Mesendoderm (in vitro differentiated cells): ENCODE measurements around the gene LARP1.
"Not testable (repeated sequence)": the region's sequence is repeated elsewhere in the genome, so short reads cannot be mapped to it uniquely, and the experiment has no call there.

ENCODE experiments used
- DNase-seq: peaks from one replicate; pipeline ENCODE4 v3.0.0; 2013
- H2AK5ac ChIP-seq: 2 replicates; pipeline ENCODE4 v1.6.1; 2013; ENCODE audit warnings: low read length, inconsistent platforms
- H2BK120ac ChIP-seq: 2 replicates; pipeline ENCODE4 v1.6.1; 2013; ENCODE audit warnings: low read depth, mild to moderate bottlenecking, low read length, moderate library complexity, mixed read lengths
- H2BK15ac ChIP-seq: replicated peaks from 2 replicates; pipeline ENCODE4 v1.6.1; 2013; ENCODE audit warnings: low read depth, mild to moderate bottlenecking, moderate library complexity
- H2BK5ac ChIP-seq: 2 replicates; pipeline ENCODE4 v1.6.1; 2013; ENCODE audit warnings: low read length, inconsistent platforms
- H3K18ac ChIP-seq: 2 replicates; pipeline ENCODE4 v1.6.1; 2013; ENCODE audit warnings: mild to moderate bottlenecking, low read length, mixed read lengths
- H3K23ac ChIP-seq: one replicate; pipeline ENCODE4 v1.6.1; 2013; ENCODE audit warnings: low read length
- H3K27ac ChIP-seq: 2 replicates; pipeline ENCODE4 v1.5.1; 2013; ENCODE audit warnings: low read depth, mild to moderate bottlenecking, inconsistent platforms, low read length, moderate library complexity
- H3K27me3 ChIP-seq: 2 replicates; pipeline ENCODE4 v1.6.1; 2013; ENCODE audit warnings: low read length, control low read depth, mild to moderate bottlenecking, inconsistent platforms; ENCODE audit not compliant: insufficient read depth, poor library complexity
- H3K36me3 ChIP-seq: 2 replicates; pipeline ENCODE4 v1.6.1; 2013; ENCODE audit warnings: low read length, inconsistent platforms; ENCODE audit not compliant: control insufficient read depth, insufficient read depth
- H3K4ac ChIP-seq: one replicate; pipeline ENCODE4 v1.6.1; 2013; ENCODE audit warnings: low read depth, mild to moderate bottlenecking, low read length, moderate library complexity
- H3K4me1 ChIP-seq: 2 replicates; pipeline ENCODE4 v1.6.1; 2013; ENCODE audit warnings: low read depth, low read length, inconsistent platforms; ENCODE audit not compliant: control insufficient read depth
- H3K4me2 ChIP-seq: 2 replicates; pipeline ENCODE4 v1.6.1; 2013; ENCODE audit warnings: low read length
- H3K4me3 ChIP-seq: 2 replicates; pipeline ENCODE4 v1.5.1; 2013; ENCODE audit warnings: mild to moderate bottlenecking, low read length
- H3K56ac ChIP-seq: one replicate; pipeline ENCODE4 v1.6.1; 2013; ENCODE audit warnings: low read length
- H3K79me1 ChIP-seq: 2 replicates; pipeline ENCODE4 v1.6.1; 2013; ENCODE audit warnings: low read length, inconsistent platforms
- H3K79me2 ChIP-seq: 2 replicates; pipeline ENCODE4 v1.6.1; 2013; ENCODE audit warnings: mild to moderate bottlenecking, low read length; ENCODE audit not compliant: control insufficient read depth, insufficient read depth
- H3K9ac ChIP-seq: 2 replicates; pipeline ENCODE4 v1.6.1; 2013; ENCODE audit warnings: low read length, inconsistent platforms
- H4K5ac ChIP-seq: one replicate; pipeline ENCODE4 v1.6.1; 2013; ENCODE audit warnings: low read length
- H4K8ac ChIP-seq: one replicate; pipeline ENCODE4 v1.6.1; 2013; ENCODE audit warnings: low read depth, mild to moderate bottlenecking, control low read depth, low read length, moderate library complexity
- WGBS: extraction: QIAGEN DNeasy Blood & Tissue Kit; methylation state at CpG from one replicate; pipeline ENCODE4 v1.1.7; 2013; ENCODE audit warnings: low lambda C conversion rate, missing lambda C conversion rate; ENCODE audit not compliant: insufficient coverage; ENCODE audit errors: extremely low coverage; 5-methylcytosine and 5-hydroxymethylcytosine counted together

Gene LARP1

GRCh38 chr5:154729613-154730012 lies 25.6 kb upstream of the LARP1 start:
- whole genome bisulfite sequencing: no CpG with 5 or more reads among the region's 3 CpGs
- Histone ChIP-seq H3K27me3 (no peaks in the 10 kb centered on the region), H4K8ac (no peak overlapping the region), H3K27ac (no peak overlapping the region), H3K4me3 (no peak overlapping the region), H3K23ac (no peak overlapping the region), H3K4ac (no peak overlapping the region), H3K56ac (no peak overlapping the region), H3K79me2 (no peaks in the 10 kb centered on the region), H2BK5ac (no peak overlapping the region), H3K4me2 (no peak overlapping the region), H3K36me3 (no peaks in the 10 kb centered on the region), H3K79me1 (no peaks in the 10 kb centered on the region), H4K5ac (no peak overlapping the region), H2AK5ac (no peak overlapping the region), H2BK15ac (no peak overlapping the region), H2BK120ac (no peak overlapping the region), H3K4me1 (no peaks in the 10 kb centered on the region), H3K18ac (no peak overlapping the region), H3K9ac (no peak overlapping the region)
- no peak for DNase-seq

GRCh38 chr5:154730761-154731160 lies 24.4 kb upstream of the LARP1 start:
- not testable (repeated sequence) for H3K4me3 ChIP-seq, H2BK5ac ChIP-seq, H3K9ac ChIP-seq, H2AK5ac ChIP-seq, H3K4me2 ChIP-seq, H2BK15ac ChIP-seq, DNase-seq, H3K18ac ChIP-seq, H4K5ac ChIP-seq, H3K27me3 ChIP-seq, H4K8ac ChIP-seq, H3K4me1 ChIP-seq, H3K56ac ChIP-seq, H3K36me3 ChIP-seq, H3K79me2 ChIP-seq, H3K23ac ChIP-seq, H2BK120ac ChIP-seq, H3K27ac ChIP-seq, H3K4ac ChIP-seq, H3K79me1 ChIP-seq
- no CpG with 5 or more reads among the region's 8 CpGs for WGBS

GRCh38 chr5:154732212-154732611 lies 23.0 kb upstream of the LARP1 start:
- no peaks in the 10 kb centered on the region for H3K4me1 ChIP-seq
- no peak overlapping the region for H2BK5ac ChIP-seq
- no peak overlapping the region for H3K27ac ChIP-seq
- DNase-seq: no peak
- H2BK120ac ChIP-seq: no peak overlapping the region
- H3K36me3 ChIP-seq: no peaks in the 10 kb centered on the region
- no CpG with 5 or more reads among the region's 1 CpG for WGBS
- no peak overlapping the region for H3K4me3 ChIP-seq
- no peak overlapping the region for H2AK5ac ChIP-seq
- H3K79me2 ChIP-seq: no peaks in the 10 kb centered on the region
- no peak overlapping the region for H3K56ac ChIP-seq
- H2BK15ac ChIP-seq: no peak overlapping the region
- no peaks in the 10 kb centered on the region for H3K79me1 ChIP-seq
- no peaks in the 10 kb centered on the region for H3K27me3 ChIP-seq
- H3K4me2 ChIP-seq: no peak overlapping the region
- no peak overlapping the region for H3K23ac ChIP-seq
- H4K8ac ChIP-seq: no peak overlapping the region
- no peak overlapping the region for H3K18ac ChIP-seq
- H3K9ac ChIP-seq: no peak overlapping the region
- H4K5ac ChIP-seq: no peak overlapping the region
- no peak overlapping the region for H3K4ac ChIP-seq

- H2AK5ac ChIP-seq: no peak overlapping the region
- H3K18ac ChIP-seq: no peak overlapping the region
- H4K8ac ChIP-seq: no peak overlapping the region
- H4K5ac ChIP-seq: no peak overlapping the region
- no peak overlapping the region for H3K23ac ChIP-seq
- H2BK120ac ChIP-seq: no peak overlapping the region
- no peaks in the 10 kb centered on the region for H3K79me1 ChIP-seq
- H2BK5ac ChIP-seq: no peak overlapping the region
- no peak overlapping the region for H3K4me3 ChIP-seq
- no peak overlapping the region for H2BK15ac ChIP-seq
- no CpG with 5 or more reads among the region's 7 CpGs for WGBS
- no peaks in the 10 kb centered on the region for H3K79me2 ChIP-seq
- H3K4me1 ChIP-seq: no peaks in the 10 kb centered on the region
- DNase-seq: no peak
- no peak overlapping the region for H3K4me2 ChIP-seq
- H3K4ac ChIP-seq: no peak overlapping the region
- H3K56ac ChIP-seq: no peak overlapping the region
- H3K27me3 ChIP-seq: no peaks in the 10 kb centered on the region
- H3K27ac ChIP-seq: no peak overlapping the region
- H3K9ac ChIP-seq: no peak overlapping the region
- H3K36me3 ChIP-seq: no peaks in the 10 kb centered on the region
Observed at GRCh38 chr5:154734370-154735248, 20.6 kb upstream of the LARP1 start.

GRCh38 chr5:154735362-154735761 lies 19.8 kb upstream of the LARP1 start:
- H4K8ac ChIP-seq, H3K4me3 ChIP-seq, H3K27ac ChIP-seq, H3K27me3 ChIP-seq, H3K4me1 ChIP-seq, H2BK120ac ChIP-seq, H3K18ac ChIP-seq, H3K79me1 ChIP-seq, H3K36me3 ChIP-seq, H3K23ac ChIP-seq, H3K9ac ChIP-seq, H3K4ac ChIP-seq, H3K4me2 ChIP-seq, DNase-seq, H2AK5ac ChIP-seq, H2BK15ac ChIP-seq, H3K79me2 ChIP-seq, H2BK5ac ChIP-seq, H3K56ac ChIP-seq, H4K5ac ChIP-seq: not testable (repeated sequence)
- WGBS: no CpG with 5 or more reads among the region's 7 CpGs

- H3K79me2 ChIP-seq, H4K8ac ChIP-seq, H2AK5ac ChIP-seq, H3K27me3 ChIP-seq, H2BK5ac ChIP-seq, H3K4me2 ChIP-seq, H4K5ac ChIP-seq, H3K79me1 ChIP-seq, H3K4me3 ChIP-seq, H3K56ac ChIP-seq, DNase-seq, H3K36me3 ChIP-seq, H3K9ac ChIP-seq, H3K4ac ChIP-seq, H3K4me1 ChIP-seq, H3K23ac ChIP-seq, H2BK15ac ChIP-seq, H3K27ac ChIP-seq, H3K18ac ChIP-seq, H2BK120ac ChIP-seq: not testable (repeated sequence)
- no CpG with 5 or more reads among the region's 1 CpG for WGBS
Observed at GRCh38 chr5:154736372-154736771, 18.8 kb upstream of the LARP1 start.
